Measurements from ENCODE around the gene ATP9B. TPM values are rescaled to one million over a fixed set of nuclear protein-coding genes. Genes with fewer than 3 reads are reported as not detected.
A peak's percentile ranks its signal among the peaks of the same experiment; 100 is the strongest.

Gene ATP9B
- total and polyA plus RNA-seq, 10 of the 15 experiments (the other 5 are each of a cell fraction or from before 2014, with no cell fraction given): 0.74 to 20.7 (median 12.9) TPM

- ChIA-PET SMC1A (ENCODE audit: uncharacterized antibody, unreplicated experiment) (interaction anchor here (0.6 to 4.1 kb wide), 3 partner anchors 36 to 123 kb away, joined by 3 to 18 read pairs (median 15); no protein-coding TSS in a partner anchor), POLR2A (interaction anchor here (0.7 to 0.8 kb wide), 2 partner anchors 25 to 66 kb away, joined by 3 read pairs; no protein-coding TSS in a partner anchor), CTCF (no interaction called here), RAD21 (ENCODE audit: unreplicated experiment) (interaction anchor here (1.3 kb wide), 1 partner anchor 123 kb away, joined by 10 read pairs; no protein-coding TSS in a partner anchor)
- Histone ChIP-seq H4K20me1 (ENCODE audit: control insufficient read depth, insufficient read depth) (no peaks in the 10 kb centered on the region), H3K79me2 (ENCODE audit: control insufficient read depth, insufficient read depth, low read length) (no peaks in the 10 kb centered on the region; the same call in none of the 2 replicates), H3K9me3 (replicated peaks; ENCODE audit: control insufficient read depth, insufficient read depth, low read length) (no peaks in the 10 kb centered on the region), H3K36me3 (ENCODE audit: control insufficient read depth in 2 of 2, insufficient read depth in 2 of 2, low read length in 1 of 2) (no peaks in the 10 kb centered on the region), H3K27ac (ENCODE audit: control insufficient read depth, insufficient read depth) (no peak overlapping the region), H2AFZ (ENCODE audit: control insufficient read depth, low read depth, low read length) (no peak overlapping the region), H3K9ac (ENCODE audit: control insufficient read depth, insufficient read depth, low read length) (peak overlapping the region; percentile 57; the same call in 1 of the 2 replicates), H3K4me3 (peak overlapping the region; percentile 82; the same call in 1 of the 2 replicates), H3K4me2 (ENCODE audit: control insufficient read depth, insufficient read depth) (peak overlapping the region; percentile 94), H3K27me3 (replicated peaks in 1 of 2; ENCODE audit: control insufficient read depth in 2 of 2, insufficient read depth in 2 of 2, low read length in 1 of 2) (peaks cover 0 to 6% of the 10 kb centered on the region in 2 experiments; a peak in 1 of 4 replicates), H3K4me1 (ENCODE audit: control insufficient read depth, insufficient read depth, low read length) (peaks cover 21% of the 10 kb centered on the region)
- under 1% methylated on average over 19 of the region's 71 CpGs for WGBS (ENCODE audit: insufficient coverage, insufficient replicate concordance, low lambda C conversion rate, missing lambda C conversion rate)
- intact Hi-C loops (cut with micrococcal nuclease; ENCODE audit: unreplicated experiment): no loop called here
- ATAC-seq: peak; percentile 15
- no peak for FAIRE-seq
- DNase-seq (ENCODE audit: low read depth, low spot score): no peak
- TF ChIP-seq NKRF (conservative IDR thresholded peaks at IDR 0.05): 0 out of 2 replicates have a peak, but pooled peaks have one; percentile 20
- no peak for TF ChIP-seq STAT3 (IDR thresholded peaks at IDR 0.05; ENCODE audit: low read depth, low read length)
- peak in 1 of 2 experiments; percentile 37; a peak in 1 of 4 replicates for TF ChIP-seq BHLHE40 (IDR thresholded peaks at IDR 0.05; ENCODE audit: borderline replicate concordance in 1 of 2, low read depth in 2 of 2, low read length in 1 of 2)
- TF ChIP-seq NR2F1 (conservative IDR thresholded peaks at IDR 0.05): peak; percentile 63
- TF ChIP-seq LARP7 (IDR thresholded peaks at IDR 0.05): 0 out of 2 replicates have a peak, but pooled peaks have one; percentile 39
- no peak for TF ChIP-seq HDAC6 (IDR thresholded peaks at IDR 0.05; ENCODE audit: unreplicated experiment)
- TF ChIP-seq EGR1 (IDR thresholded peaks at IDR 0.05; ENCODE audit: borderline replicate concordance in 1 of 2, low read depth in 2 of 2, low read length in 2 of 2): peak in 1 of 2 experiments; percentile 65; a peak in 1 of 3 replicates
- BruUV-seq (replicated peaks): no TSS peak
- in situ Hi-C loops (cut with MboI): loop anchor here (10.0 kb wide), 1 partner anchor 115 kb away; no protein-coding TSS in a partner anchor
Observed at GRCh38 chr18:79400091-79400590, 330.9 kb downstream of the ATP9B start.
